GM19043 (cell line): ENCODE data around the gene MMP27.
A peak's percentile ranks its signal among the peaks of the same experiment; 100 is the strongest.
"Not testable (repeated sequence)": the region's sequence is repeated elsewhere in the genome, so short reads cannot be mapped to it uniquely, and the experiment has no call there.

ENCODE experiments used
- ATAC-seq: cut with Tn5 transposase; IDR thresholded peaks from one replicate; pipeline ENCODE4 v1.9.1; 2021; ENCODE audit warnings: low read depth; ENCODE audit not compliant: unreplicated experiment

Gene MMP27

GRCh38 chr11:102705626-102706025 is at the start of gene MMP27:
MMP27 (minus strand) TSS chr11:102705769; CDS start chr11:102705714, 55 bp downstream.
- ATAC-seq, result no peak

- no peak for ATAC-seq
Observed at GRCh38 chr11:102753267-102753666, 47.7 kb upstream of the MMP27 start.

- ATAC-seq, result no peak
Observed at GRCh38 chr11:102751673-102752072, 46.1 kb upstream of the MMP27 start.

GRCh38 chr11:102749101-102749722 is 43.6 kb upstream of the MMP27 start:
- ATAC-seq, result no peak

- not testable (repeated sequence) for ATAC-seq
Observed at GRCh38 chr11:102746746-102747578, 41.4 kb upstream of the MMP27 start.

GRCh38 chr11:102734650-102735049 is 29.1 kb upstream of the MMP27 start:
- no peak for ATAC-seq

GRCh38 chr11:102733232-102733875 is 27.8 kb upstream of the MMP27 start:
- peak; percentile 91 for ATAC-seq

- ATAC-seq, result not testable (repeated sequence)
Observed at GRCh38 chr11:102730944-102731343, 25.4 kb upstream of the MMP27 start.

GRCh38 chr11:102729849-102730815 is 24.6 kb upstream of the MMP27 start:
- no peak for ATAC-seq

- ATAC-seq, result no peak
Observed at GRCh38 chr11:102727890-102728289, 22.3 kb upstream of the MMP27 start.

- ATAC-seq, result no peak
Observed at GRCh38 chr11:102724904-102725500, 19.4 kb upstream of the MMP27 start, which contains the start of gene MMP8. MMP8 (minus strand) TSS chr11:102724954; CDS start chr11:102724855, 99 bp downstream.

GRCh38 chr11:102722821-102723220 is 17.3 kb upstream of the MMP27 start:
- ATAC-seq, result no peak

GRCh38 chr11:102719620-102720277 is 14.2 kb upstream of the MMP27 start:
- no peak for ATAC-seq

GRCh38 chr11:102717280-102717679 is 11.7 kb upstream of the MMP27 start:
- ATAC-seq, result no peak

GRCh38 chr11:102716527-102716926 is 11.0 kb upstream of the MMP27 start:
- peak; percentile 76 for ATAC-seq

- ATAC-seq, result no peak
Observed at GRCh38 chr11:102712137-102712536, 6.6 kb upstream of the MMP27 start.

GRCh38 chr11:102709201-102709945 is 3.8 kb upstream of the MMP27 start:
- ATAC-seq, result no peak

GRCh38 chr11:102708654-102709053 is 3.1 kb upstream of the MMP27 start:
- no peak for ATAC-seq

GRCh38 chr11:102704841-102705240 is 728 bp downstream of the MMP27 start:
- ATAC-seq, result no peak
